ENCODE results near the gene AKNA. TPM values are rescaled to one million over a fixed set of nuclear protein-coding genes. Genes with fewer than 3 reads are reported as not detected.

AKNA gene
- total RNA-seq, 2 experiments from 2014 or later: 61.4 to 203 TPM

GRCh38 chr9:114299286-114300152 is 88.3 kb downstream of the AKNA start:
- BruUV-seq (replicated peaks): no TSS peak
- H4K20me1 ChIP-seq (ENCODE audit: insufficient read depth, low read length): no peaks in the 10 kb centered on the region
- intact Hi-C loops (cut with micrococcal nuclease; ENCODE audit: unreplicated experiment): no loop called here
- TF ChIP-seq CTCF (conservative IDR thresholded peaks at IDR 0.05; ENCODE audit: low read length) (no peak), EZH2phosphoT487 (IDR thresholded peaks at IDR 0.05; ENCODE audit: borderline replicate concordance, low read depth, low read length) (no peak)
- H3K9me3 ChIP-seq (ENCODE audit: low read length): peaks cover 16% of the 10 kb centered on the region; the same call in 1 of the 2 replicates
- no peak for DNase-seq (ENCODE audit: low spot score)
- H3K79me2 ChIP-seq (ENCODE audit: insufficient read depth, low read depth, low read length): no peaks in the 10 kb centered on the region
- no peaks in the 10 kb centered on the region for H3K9me2 ChIP-seq (ENCODE audit: insufficient read depth, low read length)
- no peak overlapping the region for H3K27ac ChIP-seq (ENCODE audit: low read depth, low read length, poor library complexity, severe bottlenecking)
- no peaks in the 10 kb centered on the region for H3K36me3 ChIP-seq (ENCODE audit: insufficient read depth, low read length)
- no peaks in the 10 kb centered on the region for H3K4me1 ChIP-seq (ENCODE audit: insufficient read depth, low read length, poor library complexity, severe bottlenecking)
- H3K4me3 ChIP-seq (ENCODE audit: low read depth, low read length, poor library complexity, severe bottlenecking): no peak overlapping the region
- ChIA-PET CTCF (ENCODE audit: unreplicated experiment) (no interaction called here), POLR2A (no interaction called here)
- no peak overlapping the region for H2AFZ ChIP-seq (ENCODE audit: low read length)
- no peak overlapping the region for H3K4me2 ChIP-seq (ENCODE audit: low read length)

GRCh38 chr9:114296338-114296737 is 91.4 kb downstream of the AKNA start:
- H3K27ac ChIP-seq (ENCODE audit: low read depth, low read length, poor library complexity, severe bottlenecking): no peak overlapping the region
- no peak for TF ChIP-seq EZH2phosphoT487 (IDR thresholded peaks at IDR 0.05; ENCODE audit: borderline replicate concordance, low read depth, low read length)
- no peak for TF ChIP-seq CTCF (conservative IDR thresholded peaks at IDR 0.05; ENCODE audit: low read length)
- H3K9me3 ChIP-seq (ENCODE audit: low read length): peaks cover 18% of the 10 kb centered on the region; the same call in 1 of the 2 replicates
- no peak overlapping the region for H3K4me2 ChIP-seq (ENCODE audit: low read length)
- intact Hi-C loops (cut with micrococcal nuclease; ENCODE audit: unreplicated experiment): no loop called here
- DNase-seq (ENCODE audit: low spot score): no peak
- H3K36me3 ChIP-seq (ENCODE audit: insufficient read depth, low read length): no peaks in the 10 kb centered on the region
- no peaks in the 10 kb centered on the region for H3K9me2 ChIP-seq (ENCODE audit: insufficient read depth, low read length)
- H3K4me3 ChIP-seq (ENCODE audit: low read depth, low read length, poor library complexity, severe bottlenecking): no peak overlapping the region
- no peaks in the 10 kb centered on the region for H3K79me2 ChIP-seq (ENCODE audit: insufficient read depth, low read depth, low read length)
- ChIA-PET CTCF (ENCODE audit: unreplicated experiment) (no interaction called here), POLR2A (no interaction called here)
- H3K4me1 ChIP-seq (ENCODE audit: insufficient read depth, low read length, poor library complexity, severe bottlenecking): no peaks in the 10 kb centered on the region
- H4K20me1 ChIP-seq (ENCODE audit: insufficient read depth, low read length): no peaks in the 10 kb centered on the region
- BruUV-seq (replicated peaks): no TSS peak
- H2AFZ ChIP-seq (ENCODE audit: low read length): no peak overlapping the region

- Histone ChIP-seq H3K4me2 (ENCODE audit: low read length) (no peak overlapping the region), H3K9me3 (ENCODE audit: low read length) (peaks cover 18% of the 10 kb centered on the region; the same call in 1 of the 2 replicates), H3K9me2 (ENCODE audit: insufficient read depth, low read length) (no peaks in the 10 kb centered on the region), H2AFZ (ENCODE audit: low read length) (no peak overlapping the region), H3K4me3 (ENCODE audit: low read depth, low read length, poor library complexity, severe bottlenecking) (no peak overlapping the region), H3K4me1 (ENCODE audit: insufficient read depth, low read length, poor library complexity, severe bottlenecking) (no peaks in the 10 kb centered on the region), H3K36me3 (ENCODE audit: insufficient read depth, low read length) (no peaks in the 10 kb centered on the region), H3K27ac (ENCODE audit: low read depth, low read length, poor library complexity, severe bottlenecking) (no peak overlapping the region), H3K79me2 (ENCODE audit: insufficient read depth, low read depth, low read length) (no peaks in the 10 kb centered on the region), H4K20me1 (ENCODE audit: insufficient read depth, low read length) (no peaks in the 10 kb centered on the region)
- no TSS peak for BruUV-seq (replicated peaks)
- TF ChIP-seq EZH2phosphoT487 (IDR thresholded peaks at IDR 0.05; ENCODE audit: borderline replicate concordance, low read depth, low read length): no peak
- no peak for TF ChIP-seq CTCF (conservative IDR thresholded peaks at IDR 0.05; ENCODE audit: low read length)
- intact Hi-C loops (cut with micrococcal nuclease; ENCODE audit: unreplicated experiment): loop anchor here (5.0 kb wide), 1 partner anchor 137 kb away; the partner anchor contains the start of gene COL27A1
- no peak for DNase-seq (ENCODE audit: low spot score)
- ChIA-PET CTCF (ENCODE audit: unreplicated experiment) (no interaction called here), POLR2A (no interaction called here)
Measured at GRCh38 chr9:114294664-114295063, 93.1 kb downstream of the AKNA start.
